OCI-LY1 (cell line): ENCODE results near the gene MED12.
A peak's percentile ranks its signal among the peaks of the same experiment; 100 is the strongest.

ENCODE experiments used
- H2AFZ ChIP-seq: fragments of 200-600 bp; sonication (generic), shearing (Covaris generic); 2 replicates; pipeline ENCODE4 v1.6.0; 2014; ENCODE audit warnings: antibody characterized with exemption, mild to moderate bottlenecking, low read length
- H3F3A ChIP-seq: fragments of 200-600 bp; sonication (generic), shearing (Covaris generic); 2 replicates; pipeline ENCODE4 v1.6.0; 2014; ENCODE audit warnings: mild to moderate bottlenecking, antibody characterized with exemption, low read length, moderate library complexity; ENCODE audit not compliant: insufficient read depth
- H3K27ac ChIP-seq: fragments of 200-600 bp; sonication (generic); 2 replicates; pipeline ENCODE4 v1.5.1; 2014; ENCODE audit warnings: low read length, mixed run types, mild to moderate bottlenecking, low read depth; ENCODE audit not compliant: poor library complexity, severe bottlenecking
- H3K27me3 ChIP-seq: fragments of 200-600 bp; sonication (generic); 2 replicates; pipeline ENCODE4 v1.6.0; 2014; ENCODE audit warnings: antibody characterized with exemption, mild to moderate bottlenecking, low read length, moderate library complexity; ENCODE audit not compliant: insufficient read depth
- H3K36me3 ChIP-seq: fragments of 200-600 bp; sonication (generic); 2 replicates; pipeline ENCODE4 v1.6.1; 2014; ENCODE audit warnings: mild to moderate bottlenecking, antibody characterized with exemption, low read length, moderate library complexity, mixed read lengths; ENCODE audit not compliant: insufficient read depth
- H3K4me1 ChIP-seq: fragments of 200-600 bp; sonication (generic); 2 replicates; pipeline ENCODE4 v1.5.1; 2014; ENCODE audit warnings: mild to moderate bottlenecking, low read length, moderate library complexity; ENCODE audit not compliant: insufficient read depth, severe bottlenecking
- H3K4me2 ChIP-seq: fragments of 200-600 bp; sonication (generic), shearing (Covaris generic); 2 replicates; pipeline ENCODE4 v1.6.1; 2014; ENCODE audit warnings: low read length
- H3K4me3 ChIP-seq: fragments of 200-600 bp; sonication (generic); 2 replicates; pipeline ENCODE4 v1.5.1; 2014; ENCODE audit warnings: low read length, low read depth, mild to moderate bottlenecking, mixed read lengths; ENCODE audit not compliant: poor library complexity, severe bottlenecking
- H3K79me2 ChIP-seq: fragments of 200-600 bp; shearing (Covaris generic); 2 replicates; pipeline ENCODE4 v1.6.1; 2016; ENCODE audit warnings: mixed run types, low read length, mixed read lengths; ENCODE audit not compliant: insufficient read depth
- H3K9ac ChIP-seq: fragments of 200-600 bp; sonication (generic), shearing (Covaris generic); 2 replicates; pipeline ENCODE4 v1.6.1; 2014; ENCODE audit warnings: mild to moderate bottlenecking, low read length, mixed read lengths
- H3K9me2 ChIP-seq: fragments of 200-600 bp; sonication (generic), shearing (Covaris generic); 2 replicates; pipeline ENCODE4 v1.6.1; 2014; ENCODE audit warnings: low read depth, mild to moderate bottlenecking, low read length, mixed read lengths
- H3K9me3 ChIP-seq: fragments of 200-600 bp; shearing (Covaris generic); 2 replicates; pipeline ENCODE4 v1.6.1; 2014; ENCODE audit warnings: low read length, mixed read lengths
- H4K20me1 ChIP-seq: fragments of 200-600 bp; sonication (generic), shearing (Covaris generic); 2 replicates; pipeline ENCODE4 v1.6.0; 2016; ENCODE audit warnings: mild to moderate bottlenecking, low read length; ENCODE audit not compliant: insufficient read depth
- CTCF ChIP-seq: fragments of 200-600 bp; sonication (generic), shearing (Covaris generic); IDR thresholded peaks from 2 replicates; pipeline ENCODE4 v1.5.1; 2017; ENCODE audit warnings: mild to moderate bottlenecking, antibody characterized with exemption, low read length, moderate library complexity, mixed read lengths
- EZH2 ChIP-seq: fragments of 200-600 bp; sonication (generic), shearing (Covaris generic); IDR thresholded peaks from 2 replicates; pipeline ENCODE4 v1.8.0; 2017; ENCODE audit warnings: borderline replicate concordance, mixed run types, mild to moderate bottlenecking, antibody characterized with exemption, low read length, moderate library complexity, mixed read lengths

The MED12 gene

GRCh38 chrX:71091263-71091662 is 27.1 kb upstream of the MED12 start:
- TF ChIP-seq EZH2 = no peak
- no peak for TF ChIP-seq CTCF

GRCh38 chrX:71095033-71095432 is 23.4 kb upstream of the MED12 start:
- Histone ChIP-seq H3K9me3 (no peaks in the 10 kb centered on the region), H3K36me3 (no peaks in the 10 kb centered on the region), H3F3A (no peaks in the 10 kb centered on the region), H3K4me2 (peak overlapping the region; percentile 72), H3K4me3 (peak overlapping the region; percentile 69), H3K27me3 (no peaks in the 10 kb centered on the region), H3K9me2 (no peaks in the 10 kb centered on the region), H3K79me2 (no peaks in the 10 kb centered on the region), H3K27ac (no peak overlapping the region), H3K4me1 (peaks cover 16% of the 10 kb centered on the region), H2AFZ (no peak overlapping the region), H4K20me1 (no peaks in the 10 kb centered on the region), H3K9ac (peak overlapping the region; percentile 67)
- TF ChIP-seq CTCF (no peak), EZH2 (no peak)

More at GRCh38 chrX:71091263-71091662, 27.1 kb upstream of the MED12 start:
- Histone ChIP-seq H3K4me1 (peaks cover 8% of the 10 kb centered on the region), H3K4me3 (no peak overlapping the region), H4K20me1 (no peaks in the 10 kb centered on the region), H2AFZ (no peak overlapping the region), H3K9me2 (no peaks in the 10 kb centered on the region), H3F3A (no peaks in the 10 kb centered on the region), H3K79me2 (no peaks in the 10 kb centered on the region), H3K36me3 (no peaks in the 10 kb centered on the region), H3K27me3 (no peaks in the 10 kb centered on the region), H3K4me2 (no peak overlapping the region), H3K9ac (no peak overlapping the region), H3K27ac (no peak overlapping the region), H3K9me3 (no peaks in the 10 kb centered on the region)

GRCh38 chrX:71095555-71095980 is 22.8 kb upstream of the MED12 start, which contains the start of gene FOXO4:
Gene FOXO4 (plus strand): TSS chrX:71095851. CDS start chrX:71096529, 678 bp downstream.
- Histone ChIP-seq H3K4me2 (peak within 1 kb of the TSS; percentile 72), H3K9me2 (no peaks in the 10 kb centered on the region), H3K27me3 (no peaks in the 10 kb centered on the region)

More at GRCh38 chrX:71095555-71095980, 22.8 kb upstream of the MED12 start, which contains the start of gene FOXO4:
- H3K79me2 ChIP-seq = no peaks in the 10 kb centered on the region
- no peaks in the 10 kb centered on the region for H3F3A ChIP-seq
- no peak for TF ChIP-seq CTCF
- no peak for TF ChIP-seq EZH2
- peak within 1 kb of the TSS; percentile 67 for H3K9ac ChIP-seq
- H3K9me3 ChIP-seq = no peaks in the 10 kb centered on the region
- H3K27ac ChIP-seq = no peak within 1 kb of the TSS
- no peaks in the 10 kb centered on the region for H3K36me3 ChIP-seq
- H2AFZ ChIP-seq = no peak within 1 kb of the TSS
- H4K20me1 ChIP-seq = no peaks in the 10 kb centered on the region
- peak within 1 kb of the TSS; percentile 69 for H3K4me3 ChIP-seq
- H3K4me1 ChIP-seq = peaks cover 16% of the 10 kb centered on the region
